ENCODE measurements around the gene RPL28. TPM values are rescaled to one million over a fixed set of nuclear protein-coding genes. Genes with fewer than 3 reads are reported as not detected.

The RPL28 gene
- total and polyA plus RNA-seq, 2 of the 13 experiments (the other 11 are each of a cell fraction or from before 2014, with no cell fraction given): 105 to 420 TPM

GRCh38 chr19:55379174-55379573, 6.6 kb upstream of the RPL28 start (continued):
- TF ChIP-seq AKNA (CRISPR knock-in tag; IDR thresholded peaks at IDR 0.05; ENCODE audit: borderline replicate concordance) (no peak), HMG20B (CRISPR knock-in tag; conservative IDR thresholded peaks at IDR 0.05) (no peak)

- H3K4me2 ChIP-seq (ENCODE audit: low read depth, low read length): no peak overlapping the region
Measured at GRCh38 chr19:55382013-55382412, 3.7 kb upstream of the RPL28 start.

More at GRCh38 chr19:55382013-55382412, 3.7 kb upstream of the RPL28 start:
- Histone ChIP-seq H3K27ac (ENCODE audit: extremely low read length, insufficient read depth, low read length) (no peak overlapping the region), H3K9me3 (ENCODE audit: low read length) (no peaks in the 10 kb centered on the region), H3K36me3 (replicated peaks in 1 of 2; ENCODE audit: control insufficient read depth in 1 of 2, insufficient read depth in 2 of 2, low read length in 2 of 2) (peaks cover 0 to 4% of the 10 kb centered on the region in 2 experiments; a peak in 1 of 5 replicates), H3K9ac (ENCODE audit: insufficient read depth, low read depth, low read length) (no peak overlapping the region), H2AFZ (ENCODE audit: low read length) (no peak overlapping the region), H3K79me2 (ENCODE audit: insufficient read depth, low read length) (peaks cover 16% of the 10 kb centered on the region), H4K20me1 (ENCODE audit: insufficient read depth, low read length) (peaks cover 12% of the 10 kb centered on the region), H3K27me3 (ENCODE audit: control insufficient read depth in 1 of 2, insufficient read depth in 2 of 2, low read length in 2 of 2) (peaks cover 0 to 7% of the 10 kb centered on the region in 2 experiments; a peak in 1 of 5 replicates), H3K4me1 (ENCODE audit: insufficient read depth, low read length) (peaks cover 33% of the 10 kb centered on the region), H3K4me3 (replicated peaks in 1 of 3; ENCODE audit: insufficient read depth in 1 of 3, low read depth in 2 of 3, low read length in 3 of 3) (no peak overlapping the region)
- BruUV-seq (replicated peaks): no TSS peak
- FAIRE-seq (no peak), ATAC-seq (no peak), DNase-seq (ENCODE audit: low spot score) (no peak)
- no peak for TF ChIP-seq IKZF5 (CRISPR knock-in tag; IDR thresholded peaks at IDR 0.05)
- TF ChIP-seq ZNF337 (CRISPR knock-in tag; IDR thresholded peaks at IDR 0.05; ENCODE audit: borderline replicate concordance, low read depth): no peak
- no peak for TF ChIP-seq TMF1 (CRISPR knock-in tag; IDR thresholded peaks at IDR 0.05; ENCODE audit: low read depth)
- no peak for TF ChIP-seq ZGPAT (CRISPR knock-in tag; IDR thresholded peaks at IDR 0.05)
- TF ChIP-seq SIX4 (CRISPR knock-in tag; IDR thresholded peaks at IDR 0.05): no peak
- no peak for TF ChIP-seq ZC3H13 (CRISPR knock-in tag; IDR thresholded peaks at IDR 0.05)
- TF ChIP-seq ZNF737 (CRISPR knock-in tag; IDR thresholded peaks at IDR 0.05; ENCODE audit: borderline replicate concordance): no peak
- TF ChIP-seq IRF2 (CRISPR knock-in tag; IDR thresholded peaks at IDR 0.05): no peak
- TF ChIP-seq ISX (CRISPR knock-in tag; conservative IDR thresholded peaks at IDR 0.05): no peak
- TF ChIP-seq TSC22D2 (CRISPR knock-in tag; IDR thresholded peaks at IDR 0.05; ENCODE audit: borderline replicate concordance): no peak
- ChIA-PET POLR2A (no interaction called here), CTCF (ENCODE audit: low intra/inter-chr PET ratio, low total read pairs) (no interaction called here)
- in situ Hi-C loops (cut with HindIII; ENCODE audit: extremely low pct_ligation_motif_present, low pct_unique_long_range_greater_than_20kb): no loop called here
- intact Hi-C loops (cut with micrococcal nuclease; ENCODE audit: unreplicated experiment): no loop called here
- WGBS (ENCODE audit: low lambda C conversion rate): 88% methylated on average over 5 of the region's 5 CpGs

Measured in HepG2 (cell line).